DMS153 treated with DMSO at 0.1 percent for 48 hours (cell line): ENCODE results near the gene ACE2.
"Not testable (repeated sequence)": the region's sequence is repeated elsewhere in the genome, so short reads cannot be mapped to it uniquely, and the experiment has no call there.

Experiments
- DNase-seq: peaks from one replicate; lab custom pipeline; 2025; ENCODE audit not compliant: unreplicated experiment; lab: John Stamatoyannopoulos, UW

ACE2 gene

GRCh38 chrX:15600745-15601144 lies at the start of gene ACE2:
Gene ACE2 (minus strand): TSS chrX:15600960. CDS start chrX:15600911, 49 bp downstream.
- no peak for DNase-seq

GRCh38 chrX:15647510-15647909 lies 46.8 kb upstream of the ACE2 start:
- not testable (repeated sequence) for DNase-seq

- DNase-seq = no peak
These were observed 45.8 kb upstream of the ACE2 start for GRCh38 chrX:15646543-15646942.

- no peak for DNase-seq
These were observed 45.3 kb upstream of the ACE2 start for GRCh38 chrX:15646031-15646430.

GRCh38 chrX:15645266-15645665 lies 44.5 kb upstream of the ACE2 start:
- no peak for DNase-seq

GRCh38 chrX:15644560-15644872 lies 43.8 kb upstream of the ACE2 start:
- DNase-seq = no peak

GRCh38 chrX:15643786-15644559 lies 43.2 kb upstream of the ACE2 start:
- no peak for DNase-seq

GRCh38 chrX:15631637-15632036 lies 30.9 kb upstream of the ACE2 start:
- no peak for DNase-seq

- DNase-seq = no peak
These were observed 22.3 kb upstream of the ACE2 start for GRCh38 chrX:15623054-15623453.

GRCh38 chrX:15619053-15619755 lies 18.4 kb upstream of the ACE2 start:
- DNase-seq = no peak

GRCh38 chrX:15617111-15617510 lies 16.4 kb upstream of the ACE2 start:
- no peak for DNase-seq

GRCh38 chrX:15616531-15616930 lies 15.8 kb upstream of the ACE2 start:
- no peak for DNase-seq

GRCh38 chrX:15607067-15607466 lies 6.3 kb upstream of the ACE2 start:
- DNase-seq = no peak

GRCh38 chrX:15606136-15606535 lies 5.4 kb upstream of the ACE2 start:
- no peak for DNase-seq

GRCh38 chrX:15605226-15605625 lies 4.5 kb upstream of the ACE2 start:
- DNase-seq = no peak

- DNase-seq = no peak
These were observed 2.0 kb upstream of the ACE2 start for GRCh38 chrX:15602761-15603160.

GRCh38 chrX:15601932-15602331 lies 1.2 kb upstream of the ACE2 start:
- no peak for DNase-seq

GRCh38 chrX:15600049-15600448 lies 711 bp downstream of the ACE2 start:
- no peak for DNase-seq

GRCh38 chrX:15599461-15599860 lies 1.3 kb downstream of the ACE2 start:
- DNase-seq = no peak

- DNase-seq = no peak
These were observed 2.7 kb downstream of the ACE2 start for GRCh38 chrX:15598026-15598425.

- no peak for DNase-seq
These were observed 6.4 kb downstream of the ACE2 start for GRCh38 chrX:15594371-15594770.
